ENCODE measurements around the gene KL. TPM values are rescaled to one million over a fixed set of nuclear protein-coding genes. Genes with fewer than 3 reads are reported as not detected.

Gene KL
- polyA plus RNA-seq, 1 donor (not counting 4 experiments of a cell fraction or from before 2014, with no cell fraction given): not detected

GRCh38 chr13:33018886-33019285 lies 2.7 kb downstream of the KL start:
- TF ChIP-seq EZH2 (IDR thresholded peaks at IDR 0.05; ENCODE audit: low read length) (no peak), CTCF (optimal IDR thresholded peaks at IDR 0.05 in 1 of 3, IDR thresholded peaks at IDR 0.05 in 1 of 3, conservative IDR thresholded peaks at IDR 0.05 in 1 of 3; ENCODE audit: extremely low read depth in 1 of 3, insufficient read depth in 2 of 3, low read length in 3 of 3) (no peak)
- Histone ChIP-seq H3K4me1 (ENCODE audit: control insufficient read depth, extremely low read depth, insufficient read depth, low read length) (peaks cover 2% of the 10 kb centered on the region), H2AFZ (ENCODE audit: control insufficient read depth, low read length) (no peak overlapping the region), H3K36me3 (ENCODE audit: control insufficient read depth in 2 of 2, extremely low read depth in 1 of 2, insufficient read depth in 2 of 2, low read length in 2 of 2) (no peaks in the 10 kb centered on the region), H3K27ac (ENCODE audit: control insufficient read depth, insufficient read depth, low read length) (no peak overlapping the region), H3K27me3 (ENCODE audit: control insufficient read depth, extremely low read depth, insufficient read depth, low read length) (peaks cover 63% of the 10 kb centered on the region), H3K9me3 (ENCODE audit: control insufficient read depth, low read depth, low read length) (no peaks in the 10 kb centered on the region), H4K20me1 (ENCODE audit: control insufficient read depth, extremely low read depth, insufficient read depth, low read length) (no peaks in the 10 kb centered on the region), H3K79me2 (ENCODE audit: control insufficient read depth, insufficient read depth, low read length) (no peaks in the 10 kb centered on the region), H3K9ac (ENCODE audit: control insufficient read depth, extremely low read depth, insufficient read depth, low read length) (no peak overlapping the region), H3K4me2 (ENCODE audit: control insufficient read depth, extremely low read depth, insufficient read depth, low read depth, low read length) (no peak overlapping the region), H3K9me1 (ENCODE audit: control insufficient read depth, extremely low read depth, insufficient read depth, low read length) (no peaks in the 10 kb centered on the region), H3K4me3 (ENCODE audit: control insufficient read depth in 2 of 3, extremely low read depth in 1 of 3, insufficient read depth in 2 of 3, low read depth in 1 of 3, low read length in 3 of 3) (no peak overlapping the region)
- dilution Hi-C loops (cut with MboI; ENCODE audit: extremely low pct_ligation_motif_present, low sequenced_read_pairs): no loop called here
- DNase-seq (ENCODE audit: low read depth, low spot score): no peak
- FAIRE-seq: no peak

GRCh38 chr13:33022986-33023385 lies 6.8 kb downstream of the KL start:
- dilution Hi-C loops (cut with MboI; ENCODE audit: extremely low pct_ligation_motif_present, low sequenced_read_pairs): no loop called here
- Histone ChIP-seq H3K79me2 (ENCODE audit: control insufficient read depth, insufficient read depth, low read length) (no peaks in the 10 kb centered on the region), H3K9me3 (ENCODE audit: control insufficient read depth, low read depth, low read length) (no peaks in the 10 kb centered on the region), H3K4me2 (ENCODE audit: control insufficient read depth, extremely low read depth, insufficient read depth, low read depth, low read length) (no peak overlapping the region), H3K27me3 (ENCODE audit: control insufficient read depth, extremely low read depth, insufficient read depth, low read length) (peaks cover 33% of the 10 kb centered on the region), H3K27ac (ENCODE audit: control insufficient read depth, insufficient read depth, low read length) (no peak overlapping the region), H3K4me1 (ENCODE audit: control insufficient read depth, extremely low read depth, insufficient read depth, low read length) (no peaks in the 10 kb centered on the region), H3K4me3 (ENCODE audit: control insufficient read depth in 2 of 3, extremely low read depth in 1 of 3, insufficient read depth in 2 of 3, low read depth in 1 of 3, low read length in 3 of 3) (no peak overlapping the region), H2AFZ (ENCODE audit: control insufficient read depth, low read length) (no peak overlapping the region), H3K36me3 (ENCODE audit: control insufficient read depth in 2 of 2, extremely low read depth in 1 of 2, insufficient read depth in 2 of 2, low read length in 2 of 2) (no peaks in the 10 kb centered on the region), H4K20me1 (ENCODE audit: control insufficient read depth, extremely low read depth, insufficient read depth, low read length) (no peaks in the 10 kb centered on the region), H3K9ac (ENCODE audit: control insufficient read depth, extremely low read depth, insufficient read depth, low read length) (no peak overlapping the region), H3K9me1 (ENCODE audit: control insufficient read depth, extremely low read depth, insufficient read depth, low read length) (no peaks in the 10 kb centered on the region)
- FAIRE-seq: no peak
- TF ChIP-seq EZH2 (IDR thresholded peaks at IDR 0.05; ENCODE audit: low read length) (no peak), CTCF (optimal IDR thresholded peaks at IDR 0.05 in 1 of 3, IDR thresholded peaks at IDR 0.05 in 1 of 3, conservative IDR thresholded peaks at IDR 0.05 in 1 of 3; ENCODE audit: extremely low read depth in 1 of 3, insufficient read depth in 2 of 3, low read length in 3 of 3) (no peak)
- no peak for DNase-seq (ENCODE audit: low read depth, low spot score)
